Uterus (tissue), 4 donors: ENCODE data around the gene KLF13. TPM values are rescaled to one million over a fixed set of nuclear protein-coding genes. Genes with fewer than 3 reads are reported as not detected.

Experiments used
- DNase-seq, 2 donors: peaks; one replicate each; pipeline ENCODE4 v3.0.0-alpha.2; 2019 to 2020
- H3K27ac ChIP-seq, 2 donors: fragments of 200-600 bp; sonication (generic); 1 replicate in 1 of 2; 2 replicates in 1 of 2; pipeline ENCODE4 v1.5.1; 2016 to 2018
- H3K27me3 ChIP-seq, 2 donors: fragments of 200-600 bp; sonication (generic); one replicate each; pipeline ENCODE4 v1.5.1; 2018 to 2019; ENCODE audit warnings: control low read depth in 1 of 2
- H3K36me3 ChIP-seq, 2 donors: fragments of 200-600 bp; sonication (generic); one replicate each; pipeline ENCODE4 v1.5.1; 2019; ENCODE audit warnings: control low read depth in 1 of 2
- H3K4me1 ChIP-seq, 2 donors: fragments of 200-600 bp; sonication (generic); one replicate each; pipeline ENCODE4 v1.5.1; 2018 to 2019; ENCODE audit warnings: control low read depth in 1 of 2
- H3K4me3 ChIP-seq, 2 donors: fragments of 200-600 bp; sonication (generic); 1 replicate in 1 of 2; 2 replicates in 1 of 2; pipeline ENCODE4 v1.5.1; 2018 to 2019; ENCODE audit warnings: mild to moderate bottlenecking in 1 of 2
- H3K9me3 ChIP-seq, 2 donors: fragments of 200-600 bp; sonication (generic); one replicate each; pipeline ENCODE4 v1.5.1; 2019; ENCODE audit warnings: control low read depth in 1 of 2
- POLR2A ChIP-seq, 2 donors: fragments of 450-650 bp; IDR thresholded peaks; one replicate each; pipeline ENCODE4 v1.6.1; 2016; ENCODE audit warnings: antibody characterized with exemption in 2 of 2, mild to moderate bottlenecking in 1 of 2, moderate library complexity in 1 of 2
- intact Hi-C: fragments of 100-400 bp; cut with DNase I; formaldehyde crosslinking; loops from one replicate; pipeline ENCODE4 v1.15.1; 2023; ENCODE audit warnings: low total_unique reads
- total RNA-seq, 4 donors: library from RNA; depleted of rRNA in 3 of 4; stranded (reverse); fragments of >200 nt in 3 of 4; gene quantifications; one replicate each; pipeline versions ENCODE4 v1.1.0 to v1.2.4, GENCODE V29; 2014 to 2023
- TF ChIP-seq, protein P1 (sequence below), 4 experiments: fragments of 200-600 bp in 2 of 4; fragments of 450-650 bp in 2 of 4; sonication (generic) in 2 of 4; IDR thresholded peaks; one replicate each; pipeline ENCODE4 v1.5.1; 2016 to 2019; ENCODE audit warnings: antibody characterized with exemption in 4 of 4, mild to moderate bottlenecking in 2 of 4, moderate library complexity in 1 of 4
- donor health status: DM: yes; HTN: yes; CAD: no.

Gene KLF13
- total RNA-seq, 4 donors from 2014 or later: 20.2 to 58.8 (median 25.7) TPM

- no peaks in the 10 kb centered on the region for H3K4me1 ChIP-seq
- TF ChIP-seq POLR2A (IDR thresholded peaks at IDR 0.05): peak; percentile 71 to 93
- TF ChIP-seq, protein P1, sequence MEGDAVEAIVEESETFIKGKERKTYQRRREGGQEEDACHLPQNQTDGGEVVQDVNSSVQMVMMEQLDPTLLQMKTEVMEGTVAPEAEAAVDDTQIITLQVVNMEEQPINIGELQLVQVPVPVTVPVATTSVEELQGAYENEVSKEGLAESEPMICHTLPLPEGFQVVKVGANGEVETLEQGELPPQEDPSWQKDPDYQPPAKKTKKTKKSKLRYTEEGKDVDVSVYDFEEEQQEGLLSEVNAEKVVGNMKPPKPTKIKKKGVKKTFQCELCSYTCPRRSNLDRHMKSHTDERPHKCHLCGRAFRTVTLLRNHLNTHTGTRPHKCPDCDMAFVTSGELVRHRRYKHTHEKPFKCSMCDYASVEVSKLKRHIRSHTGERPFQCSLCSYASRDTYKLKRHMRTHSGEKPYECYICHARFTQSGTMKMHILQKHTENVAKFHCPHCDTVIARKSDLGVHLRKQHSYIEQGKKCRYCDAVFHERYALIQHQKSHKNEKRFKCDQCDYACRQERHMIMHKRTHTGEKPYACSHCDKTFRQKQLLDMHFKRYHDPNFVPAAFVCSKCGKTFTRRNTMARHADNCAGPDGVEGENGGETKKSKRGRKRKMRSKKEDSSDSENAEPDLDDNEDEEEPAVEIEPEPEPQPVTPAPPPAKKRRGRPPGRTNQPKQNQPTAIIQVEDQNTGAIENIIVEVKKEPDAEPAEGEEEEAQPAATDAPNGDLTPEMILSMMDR (IDR thresholded peaks at IDR 0.05): no peak
Measured at GRCh38 chr15:31391687-31392671, 65.3 kb downstream of the KLF13 start.

DNA sequence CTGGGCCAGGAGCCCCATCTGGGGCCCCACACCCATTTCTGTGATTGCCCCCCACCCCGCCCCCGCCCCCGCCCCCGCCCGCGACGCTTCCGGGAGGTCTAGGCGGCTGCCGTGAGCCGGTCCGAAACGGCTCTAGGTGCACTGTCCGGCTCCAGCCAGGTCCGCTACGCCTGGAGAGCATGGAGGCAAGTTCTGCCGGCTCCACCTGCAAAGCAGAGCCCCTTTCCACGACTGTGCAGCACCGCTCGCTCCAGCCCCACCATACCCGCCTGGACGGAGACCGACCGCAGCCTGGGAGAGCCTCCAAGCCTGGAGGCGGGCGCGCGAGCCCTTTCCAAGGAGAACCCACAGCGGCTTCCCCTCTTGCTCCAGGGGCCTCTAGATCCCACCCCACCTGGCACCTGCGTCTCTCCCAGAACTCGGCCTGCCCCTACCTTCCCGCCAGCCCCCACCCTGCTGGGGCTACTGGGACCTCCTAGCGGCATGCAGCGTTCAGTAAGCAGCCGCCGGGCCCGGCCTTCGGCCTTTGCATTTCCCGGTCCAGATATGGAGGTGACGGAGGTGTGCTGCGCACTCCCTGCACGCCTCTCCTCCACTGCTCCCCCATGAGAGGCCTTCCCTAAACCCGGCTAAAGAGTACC is 66.2 kb downstream of the KLF13 start:
- TF ChIP-seq POLR2A (IDR thresholded peaks at IDR 0.05): no peak
- Histone ChIP-seq H3K4me3 (peak overlapping the region; percentile 59 to 82), H3K9me3 (no peaks in the 10 kb centered on the region), H3K4me1 (peaks cover 0 to 6% of the 10 kb centered on the region in 2 donors), H3K36me3 (no peaks in the 10 kb centered on the region), H3K27ac (peak overlapping the region; percentile 90 to 97), H3K27me3 (no peaks in the 10 kb centered on the region)
- no peak for DNase-seq
- intact Hi-C loops: no loop called here

More at GRCh38 chr15:31391687-31392671, 65.3 kb downstream of the KLF13 start:
- Histone ChIP-seq H3K36me3 (no peaks in the 10 kb centered on the region), H3K27me3 (no peaks in the 10 kb centered on the region), H3K4me3 (peak overlapping the region; percentile 59 to 82), H3K27ac (peak overlapping the region; percentile 90 to 97), H3K9me3 (no peaks in the 10 kb centered on the region)
- peak; percentile 80 to 84 for DNase-seq
- intact Hi-C loops: no loop called here

DNA sequence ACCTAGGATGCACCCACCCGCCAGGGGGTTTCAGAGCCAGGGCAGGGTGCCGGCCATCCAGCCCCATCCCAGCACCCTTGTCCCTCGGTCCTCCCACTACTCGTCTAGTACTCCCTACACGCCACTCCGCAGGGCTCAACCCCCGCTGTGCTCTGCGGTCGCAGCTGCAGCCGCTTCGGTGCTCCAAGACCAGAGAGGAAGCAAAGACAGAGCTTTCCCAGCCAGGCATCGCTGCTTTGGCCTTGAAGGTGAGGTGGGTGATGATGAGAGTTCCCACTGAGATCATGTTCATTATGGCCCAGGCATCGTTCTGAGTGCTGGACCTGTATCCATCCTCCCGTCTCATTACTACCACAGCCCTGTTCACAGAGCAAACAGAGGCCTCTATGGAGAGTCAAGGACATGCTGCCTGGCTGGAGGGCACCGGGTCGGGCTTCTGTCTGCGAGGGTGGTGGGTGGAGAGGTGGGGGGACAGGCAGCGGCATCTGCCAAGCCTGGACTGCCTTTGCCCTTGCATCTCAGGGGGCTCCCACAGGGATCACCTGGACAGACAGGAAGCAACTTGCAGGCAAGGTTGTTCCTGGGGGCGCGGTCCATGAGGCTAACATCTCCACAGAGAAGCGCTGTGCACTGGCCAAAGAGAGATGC is 66.9 kb downstream of the KLF13 start:
- TF ChIP-seq, protein P1 (IDR thresholded peaks at IDR 0.05): no peak
- TF ChIP-seq POLR2A (IDR thresholded peaks at IDR 0.05): no peak
- H3K9me3 ChIP-seq: no peaks in the 10 kb centered on the region
- DNase-seq: no peak
- no peak overlapping the region for H3K4me3 ChIP-seq
- H3K27me3 ChIP-seq: no peaks in the 10 kb centered on the region
- peaks cover 0 to 6% of the 10 kb centered on the region in 2 donors for H3K4me1 ChIP-seq
- peak overlapping the region; percentile 90 to 97 for H3K27ac ChIP-seq
- intact Hi-C loops: no loop called here
- H3K36me3 ChIP-seq: no peaks in the 10 kb centered on the region

- peak; percentile 81 to 91 for DNase-seq
- H3K9me3 ChIP-seq: no peaks in the 10 kb centered on the region
- TF ChIP-seq, protein P1 (IDR thresholded peaks at IDR 0.05): peak in 2 of 4 experiments; percentile 19 to 20
- peak in 1 of 2 donors; percentile 28 for TF ChIP-seq POLR2A (IDR thresholded peaks at IDR 0.05)
- peak overlapping the region in 1 of 2 donors; percentile 11 for H3K4me3 ChIP-seq
- peak overlapping the region; percentile 79 to 85 for H3K27ac ChIP-seq
- H3K27me3 ChIP-seq: no peaks in the 10 kb centered on the region
- peaks cover 0 to 6% of the 10 kb centered on the region in 2 donors for H3K4me1 ChIP-seq
- H3K36me3 ChIP-seq: no peaks in the 10 kb centered on the region
- intact Hi-C loops: no loop called here
Measured at GRCh38 chr15:31396881-31397560, 70.4 kb downstream of the KLF13 start.
